DMS 273 (cell line): Measurements from ENCODE around the gene NPAS4.
"Not testable (repeated sequence)": the region's sequence is repeated elsewhere in the genome, so short reads cannot be mapped to it uniquely, and the experiment has no call there.

Source experiments
- DNase-seq: peaks from one replicate; lab custom pipeline; 2025; ENCODE audit not compliant: unreplicated experiment; lab: John Stamatoyannopoulos, UW

Gene NPAS4

DNA sequence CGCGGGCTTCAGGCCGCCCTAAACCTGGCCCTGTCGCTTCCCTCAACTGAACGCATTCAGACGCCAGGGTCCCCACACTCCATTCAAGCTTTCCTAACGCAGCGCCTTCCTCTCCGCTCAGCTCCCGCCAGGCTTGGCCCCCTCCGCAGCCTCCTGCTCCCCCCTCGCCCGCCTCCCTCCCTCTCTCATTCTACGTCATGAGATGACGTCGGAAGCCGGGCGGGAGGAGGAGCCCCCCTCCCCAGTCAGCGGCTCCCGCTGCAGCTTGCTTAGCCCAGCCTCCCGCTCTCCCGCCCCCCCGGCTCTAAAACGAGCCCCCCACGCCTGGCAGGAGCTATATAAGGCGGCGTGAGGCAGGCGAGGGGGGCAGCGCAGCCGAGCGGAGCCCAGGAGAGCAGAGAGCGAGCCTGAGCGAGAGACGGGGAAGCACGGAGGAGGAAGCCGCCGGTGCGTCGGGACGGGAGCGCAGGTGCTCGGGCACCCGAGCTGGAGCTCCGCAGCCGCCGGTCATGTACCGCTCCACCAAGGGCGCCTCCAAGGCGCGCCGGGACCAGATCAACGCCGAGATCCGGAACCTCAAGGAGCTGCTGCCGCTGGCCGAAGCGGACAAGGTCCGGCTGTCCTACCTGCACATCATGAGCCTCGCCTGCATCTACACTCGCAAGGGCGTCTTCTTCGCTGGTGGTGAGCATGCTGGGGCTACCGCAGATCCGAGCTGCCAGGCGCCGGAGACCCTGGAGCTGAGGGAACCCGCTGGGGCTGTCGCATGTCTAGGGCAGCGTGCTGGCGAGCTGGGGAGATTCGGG, at the start of gene NPAS4:
TSS of gene NPAS4 (plus strand) at position 365 of the 806 bp plus-strand sequence. CDS start at position 510, 145 bp downstream.
- DNase-seq: peak; percentile 18

GRCh38 chr11:66371627-66372415, 49.0 kb upstream of the NPAS4 start, which contains the start of gene SLC29A2:
Gene SLC29A2 (minus strand): TSS chr11:66371760. CDS start chr11:66371591, 169 bp downstream.
- DNase-seq: peak; percentile 96

DNA sequence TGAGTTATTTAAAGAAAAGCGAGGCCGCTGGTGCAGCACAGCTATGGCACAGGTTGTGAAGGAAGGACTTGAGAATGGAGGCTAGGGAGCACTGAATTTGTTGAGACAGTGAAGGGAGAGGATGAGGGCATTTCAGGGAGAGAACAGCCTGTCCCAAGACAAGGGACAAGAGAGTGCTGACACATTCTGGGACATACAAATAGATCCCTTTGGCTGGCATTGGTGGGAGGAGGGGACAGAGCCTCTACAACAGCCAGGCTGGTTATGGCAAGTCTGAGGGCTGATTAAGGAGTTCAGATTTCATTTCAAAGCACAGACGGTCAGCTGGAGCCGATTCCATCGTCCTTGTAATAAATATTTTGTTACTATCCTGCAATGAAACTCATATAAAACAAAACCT, 47.6 kb upstream of the NPAS4 start:
- DNase-seq: peak; percentile 53

DNA sequence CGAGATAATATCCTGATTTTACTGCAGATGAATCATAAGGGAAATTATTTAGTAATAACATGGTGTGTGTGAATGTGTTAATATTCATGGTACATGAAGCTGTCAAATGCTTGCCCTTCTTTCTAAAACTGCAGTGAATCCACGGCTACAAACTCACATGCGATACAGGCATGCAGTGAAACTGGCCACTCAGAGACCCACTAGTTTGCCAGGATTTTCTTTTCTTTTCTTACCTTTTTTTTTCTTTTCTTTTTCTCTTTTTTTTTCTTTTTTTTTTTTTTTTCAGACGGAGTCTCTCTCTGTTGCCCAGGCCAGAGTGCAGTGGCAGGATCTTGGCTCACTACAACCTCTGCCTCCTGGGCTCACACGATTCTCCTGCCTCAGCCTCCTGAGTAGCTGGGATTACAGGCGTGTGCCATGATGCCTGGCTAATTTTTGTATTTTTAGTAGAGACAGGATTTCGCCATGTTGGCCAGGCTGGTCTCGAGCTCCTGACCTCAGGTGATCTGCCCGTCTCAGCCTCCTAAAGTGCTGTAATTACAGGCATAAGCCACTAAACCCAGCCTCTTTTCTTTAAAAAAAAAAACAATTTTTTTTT, 47.0 kb upstream of the NPAS4 start:
- DNase-seq: peak; percentile 31

DNA sequence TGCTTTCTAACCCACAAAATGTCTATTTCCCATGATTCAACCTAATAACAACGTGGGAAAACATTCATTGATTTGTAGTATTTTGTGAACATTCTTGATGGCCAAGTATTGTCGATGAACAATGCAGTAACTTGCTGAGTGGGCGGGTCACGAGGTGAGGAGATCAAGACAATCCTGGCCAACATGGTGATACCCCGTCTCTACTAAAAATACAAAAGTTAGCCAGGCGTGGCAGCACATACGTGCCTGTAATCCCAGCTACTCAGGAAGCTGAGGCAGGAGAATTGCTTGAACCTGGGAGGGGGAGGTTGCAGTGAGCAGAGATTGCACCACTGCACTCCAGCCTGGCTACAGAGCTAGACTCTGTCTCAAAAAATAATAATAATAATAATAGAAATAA, 40.6 kb upstream of the NPAS4 start:
- peak; percentile 35 for DNase-seq

- not testable (repeated sequence) for DNase-seq
Measured at GRCh38 chr11:66384316-66384715, 36.5 kb upstream of the NPAS4 start.

GRCh38 chr11:66386171-66387069, 34.4 kb upstream of the NPAS4 start:
- peak; percentile 90 for DNase-seq

GRCh38 chr11:66388780-66389386, 32.0 kb upstream of the NPAS4 start:
- DNase-seq: peak; percentile 87

- no peak for DNase-seq
Measured at GRCh38 chr11:66391322-66391721, 29.5 kb upstream of the NPAS4 start.

DNA sequence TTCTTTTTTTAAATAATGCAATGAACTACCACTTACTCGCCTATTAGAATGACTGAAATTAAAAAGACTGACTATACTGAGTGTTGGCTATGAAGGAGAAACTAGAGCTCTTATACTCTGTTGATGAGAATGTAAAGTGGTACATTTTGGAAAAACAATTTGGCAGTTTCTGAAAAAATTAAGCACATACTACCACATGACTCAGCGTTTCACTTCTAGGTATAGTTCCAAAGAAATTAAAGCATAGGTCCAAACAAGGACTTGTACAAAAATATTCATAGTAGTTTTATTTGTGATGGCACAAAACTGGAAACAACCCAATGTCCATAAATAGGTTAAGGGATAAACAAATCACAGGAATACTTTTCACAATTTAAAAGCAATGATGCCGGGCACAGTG, 26.9 kb upstream of the NPAS4 start:
- no peak for DNase-seq

DNA sequence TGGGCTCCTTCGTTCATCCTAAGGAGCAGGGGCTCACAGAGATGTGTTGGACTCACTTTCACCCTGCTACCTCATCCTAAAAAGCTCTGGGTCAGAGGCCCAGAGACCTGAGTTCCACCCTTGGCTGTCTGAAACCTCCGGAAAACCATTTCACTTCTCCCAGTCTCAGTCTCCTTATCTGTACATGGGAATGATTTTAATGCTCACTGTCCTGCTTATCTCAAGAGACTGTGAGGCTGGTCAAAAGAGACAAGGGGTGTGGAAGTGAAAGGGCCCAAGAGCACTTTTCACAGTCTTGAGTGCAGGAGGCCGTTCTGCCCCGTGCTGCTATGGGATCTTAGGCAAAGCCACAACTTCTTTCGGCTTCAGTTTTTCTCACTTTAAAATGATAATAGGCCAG, 13.2 kb upstream of the NPAS4 start:
- no peak for DNase-seq

DNA sequence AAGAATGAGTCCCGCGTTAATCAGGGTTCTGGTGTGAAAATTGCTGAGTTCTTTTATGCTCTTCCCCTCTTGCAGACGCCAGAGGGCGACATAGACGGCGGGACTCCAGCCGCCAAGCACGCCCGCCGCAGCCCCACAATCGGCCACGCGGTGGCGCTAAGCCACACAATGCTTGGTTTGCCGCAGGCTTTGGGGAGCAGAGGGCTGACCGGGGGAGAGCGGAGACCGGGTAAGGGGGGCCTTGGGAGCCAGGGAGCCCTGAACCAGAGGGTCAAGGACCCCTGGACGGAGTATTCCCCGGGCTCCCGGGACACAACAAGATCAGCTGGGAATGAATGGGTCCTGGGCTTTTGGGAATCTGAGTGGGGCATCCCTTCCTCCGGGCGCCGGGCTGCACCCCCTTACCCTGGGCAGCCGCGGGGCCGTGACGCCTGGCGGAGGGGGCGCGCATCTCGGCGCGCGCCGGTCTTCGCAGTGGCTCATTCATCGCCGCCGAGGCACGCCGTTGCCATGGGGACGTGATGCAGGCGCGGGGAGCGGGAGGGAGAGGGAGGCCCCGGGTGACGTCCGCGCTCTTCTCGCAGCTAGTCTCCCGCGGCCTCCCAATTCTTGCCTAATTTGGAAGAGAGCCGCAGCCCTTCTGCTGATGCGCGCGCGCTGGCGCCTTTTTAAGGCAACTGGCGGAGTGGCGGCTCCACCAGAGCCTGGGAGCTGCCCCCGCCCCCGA, 12.2 kb upstream of the NPAS4 start:
- DNase-seq: peak; percentile 97

DNA sequence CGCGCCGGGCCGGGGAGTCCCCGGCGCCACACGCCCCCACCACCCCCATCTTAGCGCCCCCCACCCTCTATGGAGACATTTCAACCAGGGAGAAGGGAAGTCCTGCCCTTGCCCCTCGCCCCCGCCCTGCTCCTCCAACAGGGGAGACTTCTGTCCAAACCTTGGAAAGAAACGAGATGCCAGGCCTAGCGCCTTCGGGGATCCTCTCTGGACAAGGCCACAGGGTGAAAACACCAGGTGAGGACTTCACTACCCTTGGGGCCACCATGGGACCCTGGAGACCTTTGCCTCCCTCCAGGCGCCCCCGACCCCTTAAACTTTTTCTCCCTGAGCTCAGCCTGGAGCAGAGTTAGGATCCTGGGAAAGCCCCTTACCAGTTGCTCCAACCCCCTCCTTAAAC, 11.6 kb upstream of the NPAS4 start:
- no peak for DNase-seq

- no peak for DNase-seq
Measured at GRCh38 chr11:66410191-66410590, 10.6 kb upstream of the NPAS4 start.

- no peak for DNase-seq
Measured at GRCh38 chr11:66411323-66411722, 9.5 kb upstream of the NPAS4 start.

GRCh38 chr11:66412110-66412509, 8.7 kb upstream of the NPAS4 start:
- DNase-seq: no peak

DNA sequence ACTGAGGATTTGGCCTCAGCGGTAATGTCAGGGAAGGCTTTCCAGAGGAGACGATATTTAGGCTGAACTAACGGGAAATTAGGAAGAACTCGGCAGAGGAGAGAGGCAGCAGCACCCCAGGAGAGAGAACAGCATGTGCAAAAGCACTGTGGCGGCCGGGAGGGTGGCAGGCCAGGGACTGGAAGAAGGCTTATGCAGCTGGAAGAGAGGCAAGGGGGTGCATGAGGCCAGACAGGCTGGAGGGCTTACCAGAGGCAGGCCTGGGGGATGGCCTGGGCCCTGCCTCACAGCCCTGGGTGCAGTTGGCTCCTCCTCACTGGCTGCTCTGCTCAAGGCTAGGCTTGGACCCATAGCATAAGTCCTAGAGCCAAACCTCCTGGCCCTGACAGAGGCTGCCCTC, 7.7 kb upstream of the NPAS4 start:
- DNase-seq: no peak

DNA sequence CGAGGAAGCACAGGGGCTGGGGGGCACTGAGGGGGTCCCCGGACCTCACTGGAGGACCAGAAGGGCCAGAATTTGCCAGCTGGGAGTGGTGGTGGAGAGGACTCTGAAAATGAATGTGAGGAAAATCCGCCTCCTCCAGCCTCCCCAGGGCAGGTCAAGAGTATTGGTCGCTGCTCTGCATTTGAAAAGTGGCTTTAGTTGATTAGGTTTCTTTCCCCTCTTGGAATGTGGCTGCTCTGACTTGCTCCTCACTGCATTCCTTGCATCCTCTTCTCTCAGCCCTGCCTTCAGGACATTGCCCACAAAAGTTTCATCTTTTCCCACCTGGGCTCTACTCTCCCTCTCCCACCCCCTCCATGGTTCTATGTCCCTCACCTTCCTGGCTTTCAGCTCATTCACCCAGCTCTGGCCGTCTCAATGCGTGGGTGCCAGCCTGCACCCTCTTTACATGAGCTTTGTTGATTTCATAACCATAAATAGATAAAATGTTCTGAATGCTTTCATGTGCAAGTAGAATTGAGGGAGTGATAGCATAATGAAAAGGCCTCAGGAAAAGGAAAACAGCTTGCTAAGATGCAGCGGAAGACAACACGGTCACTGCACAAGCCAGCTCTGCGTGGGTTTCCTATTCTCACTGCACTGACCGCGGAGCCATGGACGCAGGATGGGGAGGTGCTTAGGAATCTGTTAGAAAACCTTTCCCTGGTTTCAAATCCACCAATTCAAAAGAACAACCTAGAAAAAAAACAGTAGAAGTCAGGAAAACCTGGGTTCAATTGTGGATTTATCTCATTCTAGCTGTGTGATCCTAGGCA, 6.5 kb upstream of the NPAS4 start:
- no peak for DNase-seq

DNA sequence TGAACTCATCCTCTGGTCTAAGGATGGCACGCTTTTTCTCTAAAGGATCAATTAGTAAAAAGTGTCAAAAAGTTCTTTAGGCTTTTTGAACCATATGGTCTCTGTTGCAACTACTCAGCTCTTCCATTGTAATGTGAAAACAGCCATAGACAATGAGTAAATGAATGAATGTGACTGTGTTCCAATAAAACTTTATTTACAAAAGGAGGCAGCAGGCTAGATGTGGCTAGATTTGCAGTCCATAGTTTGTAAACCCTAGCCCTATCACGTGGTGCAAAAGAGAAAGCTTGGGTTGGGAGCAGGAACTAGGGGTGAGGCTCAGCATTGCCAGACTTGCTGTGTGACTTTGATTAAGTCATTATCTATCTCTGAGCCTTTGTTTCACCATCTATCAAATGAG, 5.4 kb upstream of the NPAS4 start:
- no peak for DNase-seq
